ENCODE data around the gene MAGOH.

MAGOH gene

GRCh38 chr1:53250325-53250724 is 12.0 kb upstream of the MAGOH start:
- no peak for TF ChIP-seq CTCF (IDR thresholded peaks at IDR 0.05)
- no peak overlapping the region for H3K27ac ChIP-seq

GRCh38 chr1:53249706-53250105 is 11.4 kb upstream of the MAGOH start:
- H3K27me3 ChIP-seq (ENCODE audit: control insufficient read depth, insufficient read depth, low read length) = no peaks in the 10 kb centered on the region
- no peak for TF ChIP-seq CTCF (IDR thresholded peaks at IDR 0.05)
- H3K9me3 ChIP-seq (ENCODE audit: control insufficient read depth, low read length) = no peaks in the 10 kb centered on the region
- H3K4me3 ChIP-seq (ENCODE audit: low read depth, low read length) = no peak overlapping the region
- no peak overlapping the region for H2AFZ ChIP-seq
- no peaks in the 10 kb centered on the region for H3K36me3 ChIP-seq (ENCODE audit: control insufficient read depth, insufficient read depth, low read length)
- no peak overlapping the region for H3K4me2 ChIP-seq (ENCODE audit: low read length)
- H3K27ac ChIP-seq = no peak overlapping the region
- H3K79me2 ChIP-seq = no peaks in the 10 kb centered on the region
- H3K4me1 ChIP-seq = no peaks in the 10 kb centered on the region
- H3K9ac ChIP-seq = no peak overlapping the region

More at GRCh38 chr1:53250325-53250724, 12.0 kb upstream of the MAGOH start:
- no peaks in the 10 kb centered on the region for H3K9me3 ChIP-seq (ENCODE audit: control insufficient read depth, low read length)
- H3K4me1 ChIP-seq = no peaks in the 10 kb centered on the region
- H2AFZ ChIP-seq = no peak overlapping the region
- H3K9ac ChIP-seq = no peak overlapping the region
- no peaks in the 10 kb centered on the region for H3K79me2 ChIP-seq
- H3K4me2 ChIP-seq (ENCODE audit: low read length) = no peak overlapping the region
- H3K36me3 ChIP-seq (ENCODE audit: control insufficient read depth, insufficient read depth, low read length) = no peaks in the 10 kb centered on the region
- no peak overlapping the region for H3K4me3 ChIP-seq (ENCODE audit: low read depth, low read length)
- no peaks in the 10 kb centered on the region for H3K27me3 ChIP-seq (ENCODE audit: control insufficient read depth, insufficient read depth, low read length)

GRCh38 chr1:53246261-53247134 is 8.2 kb upstream of the MAGOH start:
- Histone ChIP-seq H3K27me3 (ENCODE audit: control insufficient read depth, insufficient read depth, low read length) (no peaks in the 10 kb centered on the region), H3K79me2 (no peaks in the 10 kb centered on the region), H3K9ac (no peak overlapping the region), H3K4me1 (no peaks in the 10 kb centered on the region), H2AFZ (no peak overlapping the region), H3K36me3 (ENCODE audit: control insufficient read depth, insufficient read depth, low read length) (no peaks in the 10 kb centered on the region), H3K4me2 (ENCODE audit: low read length) (no peak overlapping the region), H3K9me3 (ENCODE audit: control insufficient read depth, low read length) (no peaks in the 10 kb centered on the region), H3K27ac (no peak overlapping the region), H3K4me3 (ENCODE audit: low read depth, low read length) (no peak overlapping the region)
- TF ChIP-seq CTCF (IDR thresholded peaks at IDR 0.05) = no peak

- Histone ChIP-seq H3K9ac (no peak overlapping the region), H2AFZ (no peak overlapping the region), H3K27me3 (ENCODE audit: control insufficient read depth, insufficient read depth, low read length) (no peaks in the 10 kb centered on the region), H3K9me3 (ENCODE audit: control insufficient read depth, low read length) (no peaks in the 10 kb centered on the region), H3K4me3 (ENCODE audit: low read depth, low read length) (no peak overlapping the region), H3K27ac (no peak overlapping the region), H3K36me3 (ENCODE audit: control insufficient read depth, insufficient read depth, low read length) (no peaks in the 10 kb centered on the region), H3K4me1 (peaks cover 1% of the 10 kb centered on the region), H3K4me2 (ENCODE audit: low read length) (no peak overlapping the region), H3K79me2 (no peaks in the 10 kb centered on the region)
- no peak for TF ChIP-seq CTCF (IDR thresholded peaks at IDR 0.05)
Observed at GRCh38 chr1:53244141-53244540, 5.8 kb upstream of the MAGOH start.

GRCh38 chr1:53242381-53242780 is 4.1 kb upstream of the MAGOH start:
- H3K27ac ChIP-seq = no peak overlapping the region
- no peaks in the 10 kb centered on the region for H3K27me3 ChIP-seq (ENCODE audit: control insufficient read depth, insufficient read depth, low read length)
- no peak for TF ChIP-seq CTCF (IDR thresholded peaks at IDR 0.05)
- H3K9me3 ChIP-seq (ENCODE audit: control insufficient read depth, low read length) = no peaks in the 10 kb centered on the region
- H3K36me3 ChIP-seq (ENCODE audit: control insufficient read depth, insufficient read depth, low read length) = no peaks in the 10 kb centered on the region
- peaks cover 5% of the 10 kb centered on the region for H3K79me2 ChIP-seq
- H3K9ac ChIP-seq = no peak overlapping the region
- peaks cover 5% of the 10 kb centered on the region for H3K4me1 ChIP-seq
- no peak overlapping the region for H3K4me2 ChIP-seq (ENCODE audit: low read length)
- no peak overlapping the region for H3K4me3 ChIP-seq (ENCODE audit: low read depth, low read length)
- H2AFZ ChIP-seq = no peak overlapping the region

All from parathyroid adenoma (tissue), 2 donors.